Measurements from ENCODE around the gene FBXO45. TPM values are rescaled to one million over a fixed set of nuclear protein-coding genes. Genes with fewer than 3 reads are reported as not detected.
"Not testable (repeated sequence)": the region's sequence is repeated elsewhere in the genome, so short reads cannot be mapped to it uniquely, and the experiment has no call there.

The FBXO45 gene
- total RNA-seq, 1 experiment from 2014 or later: 18.6 TPM

- Mint-ChIP-seq H3K27ac (no peak overlapping the region), H3K36me3 (ENCODE audit: insufficient read depth in 1 of 3, low read depth in 3 of 3) (peaks cover 13 to 24% (median 21%) of the 10 kb centered on the region in 3 experiments), H3K4me3 (no peak overlapping the region), H3K27me3 (ENCODE audit: low read depth) (peaks cover 9% of the 10 kb centered on the region), H3K9me3 (peaks cover 48 to 51% of the 10 kb centered on the region in 2 experiments), H3K4me1 (no peaks in the 10 kb centered on the region)
- 0 out of 3 replicates have a peak, but pooled peaks have one; percentile 13 for TF ChIP-seq CTCF (conservative IDR thresholded peaks at IDR 0.05)
- H3K9me3 ChIP-seq (ENCODE audit: control insufficient read depth, low read depth, low read length): no peaks in the 10 kb centered on the region
- H4K5ac ChIP-seq (ENCODE audit: insufficient read length, low read depth, low read length): no peak overlapping the region
- no peak for DNase-seq
- H3K4me1 ChIP-seq (ENCODE audit: insufficient read depth, low read length): no peaks in the 10 kb centered on the region
- no peak overlapping the region for H2BK120ac ChIP-seq (ENCODE audit: low read depth, low read length, poor library complexity, severe bottlenecking)
- no peaks in the 10 kb centered on the region for H3K27me3 ChIP-seq (ENCODE audit: insufficient read depth, low read length)
- H4K8ac ChIP-seq (replicated peaks; ENCODE audit: insufficient read length, low read depth, low read length): no peak overlapping the region
- H3K23me2 ChIP-seq (ENCODE audit: insufficient read length, low read depth, low read length, poor library complexity, severe bottlenecking): no peaks in the 10 kb centered on the region
- H4K91ac ChIP-seq (ENCODE audit: insufficient read length, low read depth, low read length): no peak overlapping the region
- H3K18ac ChIP-seq (ENCODE audit: insufficient read length, low read depth, low read length): no peak overlapping the region
- no peaks in the 10 kb centered on the region for H3K79me2 ChIP-seq (ENCODE audit: insufficient read depth, low read length)
- no peak overlapping the region for H2BK5ac ChIP-seq (ENCODE audit: insufficient read length, low read length)
- H2BK15ac ChIP-seq (ENCODE audit: low read depth, low read length): no peak overlapping the region
- H3K9ac ChIP-seq (ENCODE audit: extremely low read depth, insufficient read length, low read length): no peak overlapping the region
- H2BK20ac ChIP-seq (ENCODE audit: low read depth, low read length, poor library complexity, severe bottlenecking): no peak overlapping the region
- no peak overlapping the region for H2AK5ac ChIP-seq (ENCODE audit: insufficient read length, low read length)
- no peaks in the 10 kb centered on the region for H3K79me1 ChIP-seq (ENCODE audit: insufficient read depth, low read depth, low read length, poor library complexity, severe bottlenecking)
- no peak overlapping the region for H3K23ac ChIP-seq (ENCODE audit: insufficient read length, low read depth, low read length)
- H3K4me2 ChIP-seq (ENCODE audit: insufficient read depth, insufficient read length, low read length): no peak overlapping the region
- H3K4ac ChIP-seq (ENCODE audit: low read depth, low read length): no peak overlapping the region
- H3T11ph ChIP-seq (ENCODE audit: low read length): no peak overlapping the region
- no CpG with 5 or more reads among the region's 2 CpGs for WGBS (ENCODE audit: extremely low coverage, insufficient read length, low lambda C conversion rate)
- no peak overlapping the region for H3K27ac ChIP-seq (ENCODE audit: insufficient read length, low read depth, low read length)
- H2BK12ac ChIP-seq (ENCODE audit: insufficient read length, low read depth, low read length): no peak overlapping the region
- no peak overlapping the region for H2AFZ ChIP-seq (ENCODE audit: low read length)
- no peak overlapping the region for H3K56ac ChIP-seq (ENCODE audit: insufficient read length, low read depth, low read length)
- no peaks in the 10 kb centered on the region for H4K20me1 ChIP-seq (ENCODE audit: control insufficient read depth, insufficient read depth, insufficient read length)
- H3K14ac ChIP-seq (ENCODE audit: insufficient read depth, low read length): no peak overlapping the region
Measured at GRCh38 chr3:196547067-196547466, 21.4 kb upstream of the FBXO45 start.

- H3K36me3 Mint-ChIP-seq (ENCODE audit: insufficient read depth in 1 of 3, low read depth in 3 of 3): peaks cover 13 to 23% (median 23%) of the 10 kb centered on the region in 3 experiments
- not testable (repeated sequence) for H3K27me3 ChIP-seq (ENCODE audit: insufficient read depth, low read length); H3K79me2 ChIP-seq (ENCODE audit: insufficient read depth, low read length); H2BK20ac ChIP-seq (ENCODE audit: low read depth, low read length, poor library complexity, severe bottlenecking); H3K27ac ChIP-seq (ENCODE audit: insufficient read length, low read depth, low read length); H2BK12ac ChIP-seq (ENCODE audit: insufficient read length, low read depth, low read length); H2BK5ac ChIP-seq (ENCODE audit: insufficient read length, low read length); H4K91ac ChIP-seq (ENCODE audit: insufficient read length, low read depth, low read length); H3K9me3 ChIP-seq (ENCODE audit: control insufficient read depth, low read depth, low read length); H3K4me2 ChIP-seq (ENCODE audit: insufficient read depth, insufficient read length, low read length); H3T11ph ChIP-seq (ENCODE audit: low read length); H3K79me1 ChIP-seq (ENCODE audit: insufficient read depth, low read depth, low read length, poor library complexity, severe bottlenecking); H3K9ac ChIP-seq (ENCODE audit: extremely low read depth, insufficient read length, low read length); H3K4me1 Mint-ChIP-seq; H3K4me3 Mint-ChIP-seq; H2AK5ac ChIP-seq (ENCODE audit: insufficient read length, low read length); H3K4ac ChIP-seq (ENCODE audit: low read depth, low read length); H2BK120ac ChIP-seq (ENCODE audit: low read depth, low read length, poor library complexity, severe bottlenecking); H3K56ac ChIP-seq (ENCODE audit: insufficient read length, low read depth, low read length); H4K5ac ChIP-seq (ENCODE audit: insufficient read length, low read depth, low read length); H3K23ac ChIP-seq (ENCODE audit: insufficient read length, low read depth, low read length); H3K23me2 ChIP-seq (ENCODE audit: insufficient read length, low read depth, low read length, poor library complexity, severe bottlenecking); H3K27ac Mint-ChIP-seq; DNase-seq; H2AFZ ChIP-seq (ENCODE audit: low read length); H3K14ac ChIP-seq (ENCODE audit: insufficient read depth, low read length); H4K8ac ChIP-seq (replicated peaks; ENCODE audit: insufficient read length, low read depth, low read length); H3K18ac ChIP-seq (ENCODE audit: insufficient read length, low read depth, low read length); H2BK15ac ChIP-seq (ENCODE audit: low read depth, low read length); H4K20me1 ChIP-seq (ENCODE audit: control insufficient read depth, insufficient read depth, insufficient read length); H3K27me3 Mint-ChIP-seq (ENCODE audit: low read depth); H3K4me1 ChIP-seq (ENCODE audit: insufficient read depth, low read length)
- H3K9me3 Mint-ChIP-seq: peaks cover 39 to 41% of the 10 kb centered on the region in 2 experiments
- no CpG with 5 or more reads among the region's 1 CpG for WGBS (ENCODE audit: extremely low coverage, insufficient read length, low lambda C conversion rate)
Measured at GRCh38 chr3:196549312-196549711, 19.1 kb upstream of the FBXO45 start.

Data from H9 (cell line).